ENCODE measurements around the gene CXCR5.

Gene CXCR5

DNA sequence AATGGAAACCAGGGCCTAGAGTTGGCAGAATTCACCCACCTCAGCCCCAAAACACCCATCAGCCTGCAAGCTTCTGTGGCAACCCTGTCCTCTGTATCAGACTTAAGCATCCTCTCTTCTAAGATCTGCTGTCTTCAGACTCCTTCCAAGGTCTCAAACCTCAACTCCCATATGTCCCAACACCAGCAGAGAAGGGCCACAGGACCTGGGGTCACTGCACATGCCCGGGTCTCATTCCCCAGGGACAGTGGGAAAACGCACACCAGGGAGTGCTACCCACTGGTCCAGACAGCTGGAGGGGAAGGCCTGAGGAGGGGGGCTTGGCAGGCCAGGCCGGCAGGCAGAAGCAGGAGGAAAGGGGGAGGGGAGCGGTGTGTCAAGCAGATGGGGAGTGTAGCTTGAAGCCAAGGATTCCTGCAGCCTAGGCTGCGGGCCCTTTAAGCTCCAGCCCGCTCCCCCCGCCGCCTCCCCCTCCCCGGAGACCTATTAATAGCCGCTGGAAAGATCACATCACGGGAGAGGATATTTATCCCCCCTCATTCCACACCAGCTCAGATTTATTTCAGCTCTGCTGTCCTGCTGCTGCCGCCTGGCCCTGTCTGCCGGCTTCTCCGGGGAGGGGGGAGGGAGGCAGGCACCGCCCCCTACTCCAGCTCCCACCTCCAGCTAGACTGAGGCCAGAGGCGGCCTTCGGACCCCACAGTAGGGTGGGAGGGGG, 25.4 kb downstream of the CXCR5 start:
- H3K27me3 Mint-ChIP-seq (ENCODE audit: low read depth) = no peaks in the 10 kb centered on the region
- no peaks in the 10 kb centered on the region for H3K9me3 Mint-ChIP-seq
- H3K4me3 Mint-ChIP-seq = no peak overlapping the region
- H3K27ac Mint-ChIP-seq = peak overlapping the region; percentile 46
- no peak for DNase-seq (ENCODE audit: low spot score)
- H3K4me1 Mint-ChIP-seq (ENCODE audit: low read depth) = peaks cover 32% of the 10 kb centered on the region
- peaks cover 18% of the 10 kb centered on the region for H3K36me3 Mint-ChIP-seq (ENCODE audit: low read depth)

DNA sequence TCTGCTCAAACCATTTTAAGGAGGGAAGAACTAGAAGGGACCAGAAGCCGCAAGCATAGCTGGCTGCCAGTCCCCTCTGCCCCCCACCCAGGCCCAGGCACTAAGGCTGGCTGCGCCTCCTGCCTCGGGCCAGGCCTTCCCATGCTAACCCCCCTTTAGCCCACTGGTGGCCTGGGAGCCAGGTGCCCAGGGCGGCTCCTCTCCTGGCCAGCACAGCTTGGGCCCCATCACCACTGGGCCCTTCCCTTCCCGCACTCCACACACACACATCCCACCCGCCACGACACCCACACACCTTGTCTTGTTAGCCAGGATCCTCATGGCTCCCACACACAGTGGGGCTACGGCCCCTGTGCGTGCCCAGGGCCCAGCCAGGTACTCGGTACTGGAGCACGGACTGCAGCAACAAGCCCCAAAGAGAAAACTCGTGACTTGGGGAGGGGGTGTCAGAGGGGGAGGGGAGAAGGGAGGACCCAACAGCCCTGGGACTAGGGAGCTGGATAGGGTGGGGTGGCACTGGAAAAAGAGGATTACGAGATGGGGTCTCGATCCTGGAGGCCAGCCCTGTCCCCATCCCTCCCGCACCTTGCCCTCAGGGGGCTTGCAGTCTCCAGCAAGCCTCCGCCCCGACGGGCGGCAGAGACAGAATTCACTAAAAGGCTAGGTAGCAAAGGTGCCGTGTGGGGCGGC, 26.1 kb downstream of the CXCR5 start:
- Mint-ChIP-seq H3K9me3 (no peaks in the 10 kb centered on the region), H3K4me1 (ENCODE audit: low read depth) (peaks cover 39% of the 10 kb centered on the region), H3K27me3 (ENCODE audit: low read depth) (no peaks in the 10 kb centered on the region), H3K4me3 (no peak overlapping the region), H3K27ac (no peak overlapping the region), H3K36me3 (ENCODE audit: low read depth) (peaks cover 23% of the 10 kb centered on the region)
- no peak for DNase-seq (ENCODE audit: low spot score)

GRCh38 chr11:118910309-118911112, 26.8 kb downstream of the CXCR5 start:
- Mint-ChIP-seq H3K4me3 (peak overlapping the region; percentile 78), H3K4me1 (ENCODE audit: low read depth) (peaks cover 46% of the 10 kb centered on the region), H3K27me3 (ENCODE audit: low read depth) (no peaks in the 10 kb centered on the region), H3K9me3 (no peaks in the 10 kb centered on the region), H3K36me3 (ENCODE audit: low read depth) (peaks cover 23% of the 10 kb centered on the region), H3K27ac (peak overlapping the region; percentile 65)
- DNase-seq (ENCODE audit: low spot score) = no peak

GRCh38 chr11:118911113-118911879, 27.6 kb downstream of the CXCR5 start:
- Mint-ChIP-seq H3K4me3 (peak overlapping the region; percentile 78), H3K27ac (peak overlapping the region; percentile 91), H3K36me3 (ENCODE audit: low read depth) (peaks cover 21% of the 10 kb centered on the region), H3K9me3 (no peaks in the 10 kb centered on the region), H3K27me3 (ENCODE audit: low read depth) (no peaks in the 10 kb centered on the region), H3K4me1 (ENCODE audit: low read depth) (peaks cover 54% of the 10 kb centered on the region)
- DNase-seq (ENCODE audit: low spot score) = no peak

DNA sequence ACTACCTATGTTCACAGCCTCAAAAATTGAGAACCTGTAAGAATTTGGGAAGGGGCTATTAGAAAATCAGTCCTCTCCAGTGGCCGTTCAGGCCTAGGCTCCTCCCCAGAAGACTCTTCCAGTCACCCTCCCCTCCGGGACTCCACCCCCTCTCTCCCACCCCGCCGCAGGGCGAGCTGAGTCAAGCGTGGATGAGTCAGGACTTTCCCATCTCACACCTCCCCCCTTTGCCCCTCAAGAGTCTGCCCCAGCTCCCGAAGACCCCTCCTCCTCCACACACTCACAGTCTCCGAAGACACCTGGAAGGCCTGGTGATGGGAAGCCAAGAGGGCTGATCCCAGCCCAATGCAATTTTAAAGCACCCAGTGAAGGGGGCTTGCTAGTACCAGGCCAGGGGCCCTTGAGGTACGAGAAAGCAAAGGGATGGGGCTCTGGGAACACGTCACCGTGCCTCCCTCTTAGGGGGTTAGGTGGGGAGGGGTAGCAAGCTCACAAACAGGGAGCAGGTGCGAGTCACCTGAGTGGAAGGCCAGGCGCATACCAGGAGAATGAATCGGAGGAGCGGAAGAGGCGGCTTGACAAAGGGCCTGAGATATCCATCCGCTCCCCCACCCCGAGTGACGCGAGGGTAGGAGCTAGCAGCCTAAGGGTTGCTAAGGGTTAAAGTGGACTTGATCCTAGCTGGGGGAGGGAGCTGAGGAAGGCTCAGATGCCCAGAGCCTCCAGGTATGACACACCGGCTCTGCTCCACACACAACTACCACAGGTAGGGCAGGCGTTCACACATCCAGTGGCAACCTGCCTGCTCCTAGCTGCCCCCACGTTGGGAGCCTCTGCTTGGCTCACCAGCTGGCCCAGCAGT, 28.4 kb downstream of the CXCR5 start:
- Mint-ChIP-seq H3K36me3 (ENCODE audit: low read depth) (peaks cover 16% of the 10 kb centered on the region), H3K4me1 (ENCODE audit: low read depth) (peaks cover 61% of the 10 kb centered on the region), H3K27me3 (ENCODE audit: low read depth) (no peaks in the 10 kb centered on the region), H3K27ac (peak overlapping the region; percentile 91), H3K9me3 (no peaks in the 10 kb centered on the region), H3K4me3 (peak overlapping the region; percentile 68)
- DNase-seq (ENCODE audit: low spot score) = peak; percentile 74

- no peak for DNase-seq (ENCODE audit: low spot score)
- Mint-ChIP-seq H3K27ac (peak overlapping the region; percentile 91), H3K4me1 (ENCODE audit: low read depth) (peaks cover 68% of the 10 kb centered on the region), H3K27me3 (ENCODE audit: low read depth) (no peaks in the 10 kb centered on the region), H3K9me3 (no peaks in the 10 kb centered on the region), H3K4me3 (peak overlapping the region; percentile 68), H3K36me3 (ENCODE audit: low read depth) (peaks cover 17% of the 10 kb centered on the region)
These were observed 29.2 kb downstream of the CXCR5 start for GRCh38 chr11:118912742-118913410.

GRCh38 chr11:118913411-118914125, 29.9 kb downstream of the CXCR5 start:
- H3K27ac Mint-ChIP-seq = peak overlapping the region; percentile 92
- peak; percentile 29 for DNase-seq (ENCODE audit: low spot score)

DNA sequence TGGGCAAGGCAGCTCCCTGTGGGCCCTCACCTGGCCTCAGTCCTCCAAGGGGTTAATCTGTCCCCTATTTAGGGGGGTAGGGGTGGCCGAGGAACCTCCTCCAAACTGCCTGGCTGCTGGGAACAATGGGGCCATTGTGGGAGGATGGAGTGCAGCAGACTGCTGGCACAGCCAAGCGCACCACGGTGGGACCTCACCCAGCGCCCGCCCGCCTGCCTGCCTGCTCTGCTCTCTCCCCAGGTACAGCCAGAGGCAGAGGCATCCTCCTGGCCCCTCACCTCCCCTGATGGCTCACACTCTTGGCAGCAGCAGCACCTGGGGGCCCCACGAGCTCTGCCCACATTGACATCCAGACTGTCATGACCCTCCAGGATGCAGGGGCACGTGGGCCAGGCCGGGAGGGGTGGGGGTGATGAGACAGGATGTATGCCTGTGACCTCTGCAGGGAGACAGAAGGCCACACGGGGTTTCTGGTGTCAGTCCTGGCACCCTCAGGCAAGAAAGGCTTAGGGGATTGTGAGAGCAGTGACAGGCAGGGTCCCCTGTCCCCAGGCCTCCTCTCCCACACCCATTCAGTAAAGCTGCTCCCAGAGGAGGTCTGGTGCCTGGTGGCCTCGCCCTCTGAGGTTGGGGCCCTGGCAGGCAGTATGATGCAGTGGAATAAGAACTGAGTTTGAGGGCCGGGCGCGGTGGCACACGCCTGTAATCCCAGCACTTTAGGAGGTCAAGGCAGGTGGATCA, 30.7 kb downstream of the CXCR5 start:
- H3K4me3 Mint-ChIP-seq = peak overlapping the region; percentile 65
- peaks cover 76% of the 10 kb centered on the region for H3K4me1 Mint-ChIP-seq (ENCODE audit: low read depth)
- peak; percentile 50 for DNase-seq (ENCODE audit: low spot score)
- no peaks in the 10 kb centered on the region for H3K9me3 Mint-ChIP-seq
- peaks cover 15% of the 10 kb centered on the region for H3K36me3 Mint-ChIP-seq (ENCODE audit: low read depth)
- peak overlapping the region; percentile 92 for H3K27ac Mint-ChIP-seq
- no peaks in the 10 kb centered on the region for H3K27me3 Mint-ChIP-seq (ENCODE audit: low read depth)

More at GRCh38 chr11:118913411-118914125, 29.9 kb downstream of the CXCR5 start:
- H3K27me3 Mint-ChIP-seq (ENCODE audit: low read depth) = no peaks in the 10 kb centered on the region
- H3K9me3 Mint-ChIP-seq = no peaks in the 10 kb centered on the region
- H3K36me3 Mint-ChIP-seq (ENCODE audit: low read depth) = peaks cover 15% of the 10 kb centered on the region
- H3K4me1 Mint-ChIP-seq (ENCODE audit: low read depth) = peaks cover 74% of the 10 kb centered on the region
- peak overlapping the region; percentile 68 for H3K4me3 Mint-ChIP-seq

GRCh38 chr11:118914987-118915386, 31.3 kb downstream of the CXCR5 start:
- Mint-ChIP-seq H3K9me3 (no peaks in the 10 kb centered on the region), H3K4me3 (peak overlapping the region; percentile 65), H3K36me3 (ENCODE audit: low read depth) (peaks cover 18% of the 10 kb centered on the region), H3K27me3 (ENCODE audit: low read depth) (no peaks in the 10 kb centered on the region), H3K4me1 (ENCODE audit: low read depth) (peaks cover 83% of the 10 kb centered on the region), H3K27ac (peak overlapping the region; percentile 92)
- DNase-seq (ENCODE audit: low spot score) = no peak

DNA sequence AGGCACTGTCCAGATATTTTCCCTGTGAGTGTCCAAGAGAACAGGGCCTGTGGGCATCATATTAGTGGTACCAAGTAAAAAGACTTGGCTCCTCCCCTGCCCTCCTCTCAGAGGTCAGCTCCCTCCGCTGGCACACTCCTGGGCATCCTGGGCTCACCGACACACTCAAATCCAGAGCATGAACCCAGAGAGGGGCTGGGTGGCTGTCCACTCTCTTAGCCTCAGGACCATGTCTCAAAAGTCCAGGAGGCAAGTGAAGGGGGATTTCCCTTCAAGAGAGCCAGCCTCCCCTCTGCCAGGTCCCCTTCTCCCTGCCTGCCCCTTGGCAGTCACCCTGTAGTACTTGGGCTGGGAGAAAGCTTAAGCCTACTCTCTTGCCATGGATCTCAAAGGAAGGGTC, 31.7 kb downstream of the CXCR5 start:
- Mint-ChIP-seq H3K4me1 (ENCODE audit: low read depth) (peaks cover 87% of the 10 kb centered on the region), H3K36me3 (ENCODE audit: low read depth) (peaks cover 18% of the 10 kb centered on the region), H3K9me3 (no peaks in the 10 kb centered on the region), H3K27ac (peak overlapping the region; percentile 92), H3K4me3 (peak overlapping the region; percentile 65), H3K27me3 (ENCODE audit: low read depth) (no peaks in the 10 kb centered on the region)
- no peak for DNase-seq (ENCODE audit: low spot score)

GRCh38 chr11:118915941-118916841, 32.5 kb downstream of the CXCR5 start:
- no peaks in the 10 kb centered on the region for H3K9me3 Mint-ChIP-seq
- H3K36me3 Mint-ChIP-seq (ENCODE audit: low read depth) = peaks cover 23% of the 10 kb centered on the region
- H3K4me1 Mint-ChIP-seq (ENCODE audit: low read depth) = peaks cover 90% of the 10 kb centered on the region
- peak overlapping the region; percentile 84 for H3K4me3 Mint-ChIP-seq
- DNase-seq (ENCODE audit: low spot score) = no peak
- H3K27me3 Mint-ChIP-seq (ENCODE audit: low read depth) = no peaks in the 10 kb centered on the region
- H3K27ac Mint-ChIP-seq = peak overlapping the region; percentile 94
